NCI-H146 (cell line): Measurements from ENCODE around the gene ARHGEF7.
"Not testable (repeated sequence)": the region's sequence is repeated elsewhere in the genome, so short reads cannot be mapped to it uniquely, and the experiment has no call there.

Source experiments
- DNase-seq: peaks from one replicate; lab custom pipeline; 2025; lab: John Stamatoyannopoulos, UW

ARHGEF7 gene

DNA sequence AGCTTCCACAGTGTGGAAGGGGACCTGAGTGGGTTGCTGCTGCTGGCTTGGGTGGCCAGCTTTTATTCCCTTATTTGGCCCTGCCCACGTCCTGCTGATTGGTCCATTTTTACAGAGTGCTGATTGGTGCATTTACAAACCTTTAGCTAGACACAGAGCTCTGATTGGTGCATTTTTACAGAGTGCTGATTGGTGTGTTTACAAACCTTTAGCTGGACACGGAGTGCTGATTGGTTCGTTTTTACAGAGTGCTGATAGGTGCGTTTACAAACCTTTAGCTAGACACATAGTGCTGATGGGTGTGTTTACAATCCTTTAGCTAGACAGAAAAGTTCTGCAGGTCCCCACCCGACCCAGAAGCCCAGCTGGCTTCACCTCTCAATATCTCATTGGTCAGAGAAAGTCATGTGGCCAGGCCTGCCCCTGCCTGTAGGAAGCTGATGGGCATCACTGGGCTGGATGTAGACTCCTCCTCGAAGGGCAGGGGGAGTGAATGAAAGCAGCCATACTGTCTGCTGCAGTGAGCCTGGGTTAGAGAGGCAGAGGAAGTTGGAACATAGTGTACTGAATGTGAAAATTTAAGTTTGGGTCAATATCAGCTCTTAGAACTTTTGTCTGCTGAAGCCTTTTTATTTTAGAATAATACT lies 83.7 kb downstream of the ARHGEF7 start:
- DNase-seq = not testable (repeated sequence)

DNA sequence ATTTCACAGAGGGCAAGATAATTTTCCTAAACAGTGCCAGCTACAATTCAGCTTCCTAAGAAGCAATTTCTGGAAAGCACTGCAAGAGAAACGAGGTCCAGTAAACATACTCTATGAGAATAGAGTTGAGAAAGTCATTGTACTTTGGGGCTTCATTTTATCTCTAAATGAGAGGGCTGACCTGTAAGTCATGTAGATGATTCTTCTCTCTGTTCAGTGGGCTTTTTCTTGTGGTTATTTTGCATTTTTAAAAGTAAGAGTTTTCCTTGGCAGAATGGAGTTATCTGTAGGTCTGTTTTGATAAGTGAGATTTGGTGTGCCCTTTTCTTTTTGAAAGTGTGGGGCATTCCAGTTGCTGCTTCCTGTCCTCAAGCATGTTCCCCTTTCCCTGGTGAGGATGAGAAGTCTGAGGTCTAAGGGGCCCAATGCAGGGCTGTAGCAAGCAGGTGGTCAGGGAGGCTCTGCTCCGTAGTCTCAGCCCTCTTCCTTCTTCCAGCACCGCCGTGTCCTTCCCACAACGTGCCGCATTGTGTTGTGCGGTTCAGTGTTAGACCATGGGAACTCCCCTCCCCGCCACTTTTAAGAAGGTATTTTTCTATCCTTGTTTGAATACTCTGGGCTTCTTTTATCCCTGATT lies 86.3 kb downstream of the ARHGEF7 start:
- DNase-seq = no peak

- peak; percentile 27 for DNase-seq
Observed at GRCh38 chr13:111202156-111202621, 87.1 kb downstream of the ARHGEF7 start.

GRCh38 chr13:111202745-111203144 lies 87.6 kb downstream of the ARHGEF7 start:
- DNase-seq = no peak

DNA sequence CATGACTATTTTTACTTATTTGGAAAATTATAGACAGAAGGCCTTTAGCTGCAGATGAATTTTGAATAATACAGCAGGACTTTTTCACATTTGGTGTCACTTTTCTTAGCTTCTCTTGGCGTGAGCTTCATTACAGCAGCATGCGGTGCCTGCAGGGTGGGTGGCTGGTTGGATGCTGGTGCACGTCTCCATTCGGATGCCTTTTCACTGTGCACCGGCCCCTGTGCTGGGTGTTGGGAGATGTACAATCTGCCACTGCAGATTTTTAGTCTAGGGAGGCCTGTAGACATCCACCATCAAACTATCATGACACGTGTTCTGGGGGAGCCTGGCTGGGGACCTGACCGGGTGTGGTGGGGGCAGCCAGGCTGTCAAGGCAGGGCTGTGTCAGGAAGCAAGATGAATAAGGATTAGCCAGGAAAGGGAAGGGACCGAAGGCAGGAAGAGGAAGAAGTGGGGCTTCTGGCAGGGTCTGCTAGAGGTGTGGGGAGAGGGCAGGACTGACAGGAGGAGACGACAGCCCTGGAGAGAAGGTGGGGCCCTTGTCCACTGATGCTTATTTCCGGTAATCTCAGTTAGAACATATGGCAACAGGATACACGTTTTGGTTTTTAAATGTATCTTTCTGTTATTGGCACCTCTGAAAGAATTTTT lies 88.8 kb downstream of the ARHGEF7 start:
- no peak for DNase-seq

DNA sequence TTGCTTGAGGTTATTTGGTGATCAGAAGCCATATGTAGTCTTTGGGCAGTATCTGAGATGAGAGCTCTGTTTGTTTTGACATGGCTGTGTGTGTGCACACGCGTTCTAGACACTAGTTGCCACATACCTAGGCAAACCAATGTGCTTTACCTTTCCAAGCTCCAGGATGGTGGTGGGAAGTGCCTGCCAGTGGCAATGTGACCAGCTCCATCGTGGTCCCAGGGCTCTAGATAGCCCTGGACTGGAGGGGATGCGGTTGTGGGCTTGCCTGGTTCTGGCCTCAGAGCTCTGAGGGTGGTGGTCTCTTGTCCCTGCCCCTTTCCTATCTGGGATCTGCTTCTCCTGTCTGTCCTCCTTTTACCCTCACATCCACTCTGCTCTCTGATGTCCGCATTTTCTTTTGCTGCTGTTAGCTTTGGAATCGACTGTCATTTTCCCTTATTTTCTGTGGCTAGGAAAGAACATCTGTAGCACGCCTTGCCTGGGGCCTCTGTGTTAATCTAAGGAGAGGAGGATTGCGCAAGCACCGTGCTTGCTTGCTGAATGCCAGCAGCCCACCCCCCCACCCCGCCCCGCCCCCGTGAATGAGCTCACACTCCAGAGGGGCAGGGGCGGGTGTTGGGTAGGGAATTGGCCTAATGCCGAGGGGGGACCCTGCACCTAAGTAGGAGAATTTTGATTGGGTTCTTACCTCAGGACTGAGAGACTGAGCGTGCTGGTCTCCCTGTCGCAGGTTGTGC lies 89.5 kb downstream of the ARHGEF7 start:
- DNase-seq = no peak

DNA sequence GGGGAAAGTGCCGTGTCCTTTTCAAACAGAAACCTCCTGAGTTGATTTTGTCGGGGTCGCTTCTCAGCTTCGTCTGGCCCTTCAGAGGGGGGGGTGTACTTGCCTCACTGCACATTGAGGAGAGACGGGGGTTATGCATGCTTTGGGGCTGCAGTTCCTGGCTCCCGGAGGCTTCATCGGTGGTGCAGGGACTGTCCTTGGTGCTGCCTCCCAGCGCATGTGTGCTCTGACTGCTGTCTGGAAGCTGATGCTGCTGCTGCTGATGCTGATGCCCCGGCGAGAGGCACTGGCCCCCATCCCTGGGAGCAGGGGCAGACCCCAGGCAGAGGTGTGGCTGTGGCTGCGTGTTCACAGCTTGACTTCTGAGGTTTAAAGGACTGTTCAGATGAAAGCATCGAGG lies 91.0 kb downstream of the ARHGEF7 start:
- no peak for DNase-seq

GRCh38 chr13:111209613-111210012 lies 94.5 kb downstream of the ARHGEF7 start:
- DNase-seq = no peak

DNA sequence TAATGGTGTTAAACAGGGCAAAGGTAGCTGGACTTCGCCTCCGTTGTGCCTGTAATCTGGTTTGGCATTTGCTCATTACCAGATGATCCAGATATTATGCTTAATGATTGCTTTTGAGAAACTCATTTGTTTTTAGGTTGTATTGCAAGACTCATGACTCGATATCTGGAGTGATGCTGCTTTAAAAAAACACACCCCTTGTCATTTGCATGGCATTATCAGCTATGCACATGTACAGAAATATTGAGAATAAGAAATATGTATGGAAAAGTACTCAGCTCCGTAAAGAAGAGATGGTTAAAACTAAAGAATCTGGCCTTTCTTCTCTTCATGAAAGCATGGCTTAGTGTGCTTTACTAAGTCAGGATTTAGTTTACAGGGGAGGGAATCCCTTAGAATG lies 95.0 kb downstream of the ARHGEF7 start:
- DNase-seq = no peak

DNA sequence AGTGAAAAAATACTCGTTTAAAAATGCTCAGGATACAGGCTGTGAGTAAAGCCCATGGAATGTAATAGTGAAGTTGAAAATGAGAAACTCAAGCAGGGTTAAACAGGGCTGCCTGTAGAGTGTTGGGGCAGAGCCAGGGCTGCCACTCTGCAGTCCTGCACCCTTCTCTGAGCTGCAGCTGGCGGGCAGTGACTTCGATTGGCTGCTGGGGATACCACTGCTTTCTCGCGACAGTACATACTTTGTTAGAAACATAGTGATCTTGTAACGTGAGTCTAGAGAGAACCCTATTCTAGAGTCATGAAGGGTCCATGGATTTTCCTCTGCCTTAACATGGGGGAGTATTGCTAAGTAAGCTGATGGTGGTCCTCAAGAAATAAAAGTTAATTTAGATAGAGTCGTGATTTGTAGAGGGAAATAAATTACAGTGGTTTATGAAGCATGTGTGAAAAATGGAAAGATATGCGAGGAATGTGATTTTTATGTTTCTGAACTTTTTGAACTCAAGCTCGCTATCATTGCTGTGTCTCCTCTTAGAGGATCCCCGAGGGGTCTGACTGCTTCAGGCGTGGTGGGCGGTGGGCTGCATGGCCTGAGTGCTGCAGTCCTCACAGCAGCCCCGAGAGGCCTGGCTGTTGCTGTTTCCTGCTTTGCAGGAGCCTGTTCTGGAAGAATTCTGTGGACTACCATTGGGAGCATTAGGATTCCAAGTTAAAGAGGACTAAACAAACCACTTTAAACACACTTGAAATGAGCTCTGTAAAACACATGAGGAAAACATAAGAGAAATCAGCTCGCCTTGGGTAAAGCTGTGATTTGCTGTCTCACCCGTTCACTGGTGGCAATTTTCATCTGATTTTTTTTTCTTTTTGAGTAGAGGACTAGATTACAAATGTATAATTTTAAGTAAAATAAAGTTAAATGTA lies 95.7 kb downstream of the ARHGEF7 start:
- no peak for DNase-seq

DNA sequence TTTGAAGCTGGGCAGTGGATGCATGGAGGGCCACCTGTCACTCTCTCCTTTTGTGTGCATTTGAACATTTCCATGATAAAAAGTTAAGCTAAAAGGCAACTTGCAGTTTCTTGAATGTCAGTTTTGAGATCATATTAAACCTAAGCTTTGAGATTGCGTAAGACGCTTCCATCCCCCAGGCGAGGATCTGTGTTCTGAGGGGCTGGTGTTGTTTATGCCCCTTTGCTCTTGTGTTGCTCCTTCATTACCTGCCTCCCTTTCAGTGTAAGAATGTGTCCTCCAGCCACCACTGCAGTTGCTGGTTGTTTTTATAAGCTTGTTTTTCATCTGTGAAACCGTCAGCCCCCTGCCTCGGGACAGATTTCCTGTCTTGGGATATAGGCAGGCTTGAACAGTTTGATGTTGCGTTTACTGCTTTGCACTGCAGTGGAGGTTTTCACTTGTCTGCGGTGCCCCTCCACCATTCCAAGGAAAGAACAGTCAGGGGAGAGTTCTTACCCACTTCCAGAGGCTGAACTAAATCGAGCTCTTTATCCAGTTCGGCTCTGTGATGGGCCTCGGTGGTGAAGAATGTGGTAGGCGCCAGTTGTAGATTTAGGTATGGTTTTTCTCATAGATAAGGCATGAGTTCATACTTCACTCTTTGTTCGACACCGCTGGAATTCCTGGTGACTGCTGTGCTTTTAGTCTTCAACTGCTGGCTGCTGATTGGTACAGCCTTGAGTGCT lies 96.8 kb downstream of the ARHGEF7 start:
- no peak for DNase-seq

- no peak for DNase-seq
Observed at GRCh38 chr13:111212517-111212873, 97.4 kb downstream of the ARHGEF7 start.

GRCh38 chr13:111213964-111214726 lies 99.0 kb downstream of the ARHGEF7 start:
- DNase-seq = no peak

GRCh38 chr13:111215081-111216047 lies 100.3 kb downstream of the ARHGEF7 start:
- no peak for DNase-seq

DNA sequence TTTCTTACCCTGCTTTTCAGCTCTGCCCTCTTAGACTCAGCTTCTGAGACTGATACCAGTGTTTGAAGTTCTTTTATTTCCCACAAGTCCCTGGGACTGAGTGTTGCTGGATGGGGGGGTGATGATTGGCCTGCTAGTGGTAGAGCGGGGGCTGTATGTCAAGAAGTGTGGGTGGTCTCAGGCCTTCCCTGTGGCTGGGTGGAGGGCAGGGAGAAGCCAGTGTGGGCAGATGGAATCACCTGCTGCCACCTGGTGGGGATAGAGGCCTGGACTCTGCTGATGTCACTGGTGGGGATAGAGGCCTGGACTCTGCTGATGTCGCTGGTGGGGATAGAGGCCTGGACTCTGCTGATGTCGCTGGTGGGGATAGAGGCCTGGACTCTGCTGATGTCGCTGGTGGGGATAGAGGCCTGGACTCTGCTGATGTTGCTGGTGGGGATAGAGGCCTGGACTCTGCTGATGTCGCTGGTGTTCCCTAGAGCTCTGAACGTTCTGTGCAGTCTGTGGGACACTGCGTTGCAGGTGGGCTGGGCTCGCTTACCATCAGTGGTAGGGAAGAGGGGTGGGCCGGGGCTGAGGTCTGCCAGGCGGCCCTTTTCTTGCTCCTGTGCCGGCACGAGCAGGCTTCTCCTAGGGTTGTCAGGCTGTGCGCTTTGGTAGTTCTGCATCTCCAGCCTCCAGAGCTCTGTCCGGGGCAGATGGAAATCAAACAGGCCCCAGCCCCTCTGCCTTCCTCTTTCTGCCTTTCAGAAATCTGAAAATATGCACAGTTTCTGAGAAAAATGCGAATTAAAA lies 101.3 kb downstream of the ARHGEF7 start:
- peak; percentile 18 for DNase-seq

- DNase-seq = no peak
Observed at GRCh38 chr13:111217641-111218040, 102.5 kb downstream of the ARHGEF7 start.

- no peak for DNase-seq
Observed at GRCh38 chr13:111219280-111219679, 104.2 kb downstream of the ARHGEF7 start.

DNA sequence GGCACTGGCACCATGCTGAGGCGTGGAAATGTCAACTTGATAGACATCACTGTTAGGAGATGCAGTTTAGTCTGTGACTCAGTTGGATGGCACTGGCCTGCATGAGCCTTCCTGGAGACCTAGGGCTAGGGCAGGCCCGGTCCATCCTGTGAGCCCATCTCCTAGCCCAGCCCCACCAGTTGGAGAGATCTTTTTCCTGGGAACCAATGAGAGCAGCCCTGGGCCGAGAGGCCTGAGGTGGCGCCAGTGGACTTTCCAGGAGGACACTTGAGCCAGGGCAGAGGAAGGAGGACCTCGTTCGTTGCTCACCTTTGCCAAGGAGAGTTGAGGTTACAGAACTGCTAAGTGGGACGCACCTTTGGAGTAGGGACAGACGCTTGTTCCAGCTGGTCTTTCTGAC lies 104.8 kb downstream of the ARHGEF7 start:
- no peak for DNase-seq
